Fibroblast of villous mesenchyme (primary cell): Measurements from ENCODE around the gene CBX4. TPM values are rescaled to one million over a fixed set of nuclear protein-coding genes. Genes with fewer than 3 reads are reported as not detected.

Experiments
- DNase-seq: peaks from one replicate; pipeline ENCODE4 v3.0.0-alpha.2; 2010; ENCODE audit warnings: low read depth
- H3K4me3 ChIP-seq: 2 replicates; pipeline ENCODE4 v1.5.1; 2011; ENCODE audit warnings: low read depth, mild to moderate bottlenecking, low read length
- CTCF ChIP-seq: IDR thresholded peaks from 2 replicates; pipeline ENCODE4 v1.5.1; 2012; ENCODE audit warnings: low read depth, mild to moderate bottlenecking, low read length; ENCODE audit not compliant: insufficient read depth
- total RNA-seq: library from RNA; depleted of rRNA; stranded (reverse); fragments of >200 nt; gene quantifications from 2 replicates; pipeline ENCODE4 v1.2.3, GENCODE V29; 2012

CBX4 gene
- total RNA-seq, 1 donor = 13.0 TPM

DNA sequence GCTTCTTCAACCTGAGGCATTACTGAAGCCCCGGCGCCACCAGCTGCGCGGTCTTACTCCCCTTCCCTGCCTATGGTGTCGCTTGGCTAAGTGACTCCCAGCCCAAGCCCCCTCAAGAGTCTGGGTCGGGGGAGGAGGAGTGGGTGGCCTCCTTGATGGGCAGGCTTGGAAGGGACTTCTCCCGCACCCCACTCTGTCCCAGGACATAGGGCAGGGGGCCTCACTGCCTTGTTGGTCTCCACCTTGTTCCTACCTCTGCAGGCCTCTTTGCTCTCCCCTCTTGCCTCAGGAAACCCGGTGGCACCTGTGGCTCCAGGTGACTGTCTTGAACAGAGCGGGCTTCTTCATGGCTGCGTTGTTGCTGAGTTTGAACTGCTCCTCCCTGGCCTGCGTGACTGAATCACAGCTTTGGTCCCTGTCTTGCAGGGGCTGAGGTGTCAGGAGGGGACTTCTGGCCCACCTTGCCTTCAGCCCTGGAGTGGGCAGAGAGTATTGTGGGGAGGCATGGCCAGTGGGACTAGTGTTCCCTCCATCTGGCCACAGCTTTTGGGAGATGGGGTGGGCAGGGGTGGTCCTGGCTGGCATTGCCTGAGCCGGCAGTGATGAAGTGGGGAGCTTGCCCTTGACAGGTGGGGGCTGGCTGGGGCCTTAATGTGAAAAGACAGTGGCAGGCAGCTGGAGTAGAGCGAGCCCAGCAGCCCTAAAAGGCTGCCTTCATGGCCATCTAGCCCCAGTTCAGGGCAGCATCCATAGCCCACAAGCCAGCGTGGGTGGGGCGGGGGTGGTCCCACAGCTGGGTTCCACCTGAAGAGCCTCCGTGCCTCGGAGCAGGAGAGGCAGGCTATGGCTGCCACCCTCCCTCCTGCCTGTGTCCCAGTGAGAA is 54.0 kb downstream of the CBX4 start:
- DNase-seq = no peak
- H3K4me3 ChIP-seq = no peak overlapping the region
- no peak for TF ChIP-seq CTCF

GRCh38 chr17:79784353-79785016 is 54.8 kb downstream of the CBX4 start:
- TF ChIP-seq CTCF = no peak
- no peak for DNase-seq
- no peak overlapping the region for H3K4me3 ChIP-seq

GRCh38 chr17:79783891-79784290 is 55.3 kb downstream of the CBX4 start:
- no peak for TF ChIP-seq CTCF
- no peak for DNase-seq
- no peak overlapping the region for H3K4me3 ChIP-seq

Other genes with a start within 250 kb of the CBX4 start
- not detected in 2 replicates for gene RBFOX3, start 228.4 kb downstream of the CBX4 start, total RNA-seq
- gene ENPP7, start 108.5 kb downstream of the CBX4 start, total RNA-seq = not detected in 2 replicates
- 0.86 and 1.3 TPM in 2 replicates for gene CBX2, start 61.3 kb downstream of the CBX4 start, total RNA-seq
- gene CBX8, start 42.4 kb downstream of the CBX4 start, total RNA-seq = 3.2 and 4.7 TPM in 2 replicates
- gene TBC1D16, start 196.4 kb upstream of the CBX4 start, total RNA-seq = 32.8 and 44.8 TPM in 2 replicates
- gene CCDC40, start 197.2 kb upstream of the CBX4 start, total RNA-seq = 3.2 and 6.9 TPM in 2 replicates